Stimulated activated CD4-positive, alpha-beta T cell treated with anti-CD3 and anti-CD28 coated beads, Interleukin-1b, Interleukin-23, amount 100 ng/mL, for 1 hour (primary cell): Measurements from ENCODE around the gene PTPN2.

Experiments used
- DNase-seq, 2 donors: peaks; one replicate each; pipeline ENCODE4 v3.0.0-alpha.2; 2020; ENCODE audit warnings: low read depth in 2 of 2

Gene PTPN2

DNA sequence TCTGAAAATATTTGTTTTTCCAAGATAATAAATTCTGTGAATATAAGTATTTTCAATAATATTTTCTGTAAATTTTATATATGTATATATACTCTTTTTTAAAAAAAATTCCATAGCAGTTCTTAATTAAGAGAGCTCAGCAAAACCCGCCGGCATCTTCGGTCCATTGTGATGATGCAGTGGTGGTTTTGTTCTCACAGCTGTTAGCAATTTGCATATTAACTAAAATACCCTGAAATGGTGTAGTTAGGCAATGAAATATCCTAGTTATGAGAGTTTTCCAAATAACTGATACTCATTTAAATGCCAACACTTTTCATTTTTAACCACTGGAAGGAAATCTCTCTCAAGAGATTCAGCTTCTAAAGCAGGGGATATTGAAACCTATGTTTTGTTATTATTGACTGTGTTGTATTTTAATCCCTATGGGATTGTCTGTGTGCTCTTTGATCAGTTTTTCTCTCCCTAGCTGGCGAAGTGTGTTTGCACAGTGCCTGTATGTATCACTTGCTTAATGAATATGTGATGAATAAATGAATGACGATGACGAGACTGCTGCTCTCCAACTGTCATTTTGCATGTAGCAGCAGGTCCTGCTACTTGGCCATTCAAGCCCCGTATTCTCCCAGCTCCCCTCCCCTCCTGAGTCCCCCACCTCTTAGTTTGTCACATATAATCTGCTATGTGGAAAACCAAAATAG, 138.8 kb downstream of the PTPN2 start:
- DNase-seq = no peak

DNA sequence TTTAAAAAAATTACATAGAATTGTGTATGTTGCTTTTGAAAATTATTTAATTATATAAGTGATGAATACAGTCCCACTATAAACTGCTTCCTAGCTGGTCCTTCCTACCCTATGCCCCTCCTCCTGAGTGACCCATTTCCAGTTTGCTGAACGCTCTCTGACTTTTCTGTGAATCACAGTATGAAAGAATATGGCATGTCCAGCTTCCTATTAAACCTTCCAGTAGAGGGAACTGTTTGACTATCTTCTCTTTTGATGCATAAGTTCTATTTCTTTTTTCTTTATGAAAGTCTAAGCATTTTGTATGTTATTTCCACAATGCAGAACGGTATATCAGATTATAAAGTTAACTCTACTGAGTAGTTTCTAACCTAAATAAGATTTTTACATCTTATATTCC, 139.9 kb downstream of the PTPN2 start:
- DNase-seq = no peak

DNA sequence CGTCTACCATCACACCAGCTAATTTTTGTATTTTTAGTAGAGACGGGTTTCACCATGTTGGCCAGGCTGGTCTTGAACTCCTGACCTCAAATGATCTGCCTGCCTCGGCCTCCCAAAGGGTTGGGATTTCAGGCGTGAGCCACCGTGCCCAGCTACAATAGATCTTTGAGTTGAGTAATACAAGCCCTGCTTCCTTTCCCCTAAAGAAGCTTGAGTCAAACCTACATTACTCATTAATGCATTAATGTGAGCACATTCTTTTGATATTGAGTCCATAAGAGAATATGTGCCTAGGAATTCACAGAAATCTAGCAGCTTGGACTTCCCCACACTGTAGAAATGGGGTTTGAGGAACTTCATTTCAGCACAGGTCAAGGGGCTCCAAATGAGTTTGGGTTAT, 141.6 kb downstream of the PTPN2 start:
- no peak for DNase-seq
